Epithelial cell of esophagus (primary cell): ENCODE measurements around the gene CD79A.

ENCODE experiments used
- DNase-seq: peaks from one replicate; pipeline ENCODE4 v3.0.0; 2010; ENCODE audit warnings: low read depth
- H3K4me3 ChIP-seq: 2 replicates; pipeline ENCODE4 v1.5.1; 2011; ENCODE audit warnings: mild to moderate bottlenecking, low read length, control low read depth
- CTCF ChIP-seq: IDR thresholded peaks from 2 replicates; pipeline ENCODE4 v1.5.1; 2011; ENCODE audit warnings: low read depth, mild to moderate bottlenecking, low read length, control low read depth, inconsistent platforms; ENCODE audit not compliant: insufficient read depth; ENCODE audit errors: missing control alignments

Gene CD79A

DNA sequence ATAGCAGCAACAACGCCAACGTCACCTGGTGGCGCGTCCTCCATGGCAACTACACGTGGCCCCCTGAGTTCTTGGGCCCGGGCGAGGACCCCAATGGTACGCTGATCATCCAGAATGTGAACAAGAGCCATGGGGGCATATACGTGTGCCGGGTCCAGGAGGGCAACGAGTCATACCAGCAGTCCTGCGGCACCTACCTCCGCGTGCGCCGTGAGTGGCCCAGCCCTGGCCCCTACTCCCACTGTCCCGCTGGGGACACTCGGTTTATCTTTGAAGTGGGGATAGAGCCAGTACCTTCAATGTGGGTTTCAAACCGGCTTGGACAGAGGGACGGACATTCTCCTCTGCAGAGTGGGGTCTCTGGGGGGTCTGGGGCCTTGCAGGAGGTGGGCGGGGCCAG, 2.0 kb downstream of the CD79A start:
- H3K4me3 ChIP-seq = no peak overlapping the region
- TF ChIP-seq CTCF = no peak
- DNase-seq = no peak

DNA sequence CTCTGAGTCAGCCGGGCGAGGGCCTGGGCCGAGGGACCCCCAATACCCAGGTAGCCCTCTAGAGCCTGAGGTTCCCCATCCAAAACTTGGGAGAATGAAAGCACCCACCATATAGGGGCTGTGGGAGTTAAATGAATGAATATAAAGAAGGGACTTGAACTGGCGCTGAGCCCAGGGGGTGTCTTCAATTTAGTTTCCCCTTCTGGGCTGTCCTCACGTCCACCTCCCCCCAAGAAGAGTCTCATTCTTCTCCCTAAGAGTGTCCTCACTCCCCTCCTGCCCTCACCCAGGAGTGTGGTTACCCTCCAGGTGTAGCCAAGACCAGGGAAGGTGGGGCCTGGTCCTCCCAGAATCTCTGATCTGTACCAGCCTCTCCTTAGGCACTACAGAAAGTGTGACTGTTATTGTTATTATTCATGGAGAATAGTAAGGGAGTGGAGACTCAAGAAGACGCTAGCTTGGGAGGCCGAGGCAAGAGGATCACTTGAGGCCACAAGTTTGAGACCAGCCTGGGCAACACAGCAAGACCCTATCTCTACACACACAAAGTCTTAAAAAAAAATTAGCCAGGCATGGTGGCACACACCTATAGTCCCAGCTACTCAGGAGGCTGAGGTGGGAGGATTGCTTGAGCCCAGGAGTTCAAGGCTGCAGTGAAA, 2.7 kb downstream of the CD79A start:
- no peak overlapping the region for H3K4me3 ChIP-seq
- no peak for DNase-seq
- no peak for TF ChIP-seq CTCF

GRCh38 chr19:41880329-41880708, 3.2 kb downstream of the CD79A start:
- TF ChIP-seq CTCF = no peak
- no peak overlapping the region for H3K4me3 ChIP-seq
- DNase-seq = no peak

- DNase-seq = peak; percentile 44
- no peak for TF ChIP-seq CTCF
- H3K4me3 ChIP-seq = peak within 1 kb of the TSS; percentile 97
Measured at GRCh38 chr19:41882568-41883462, 5.7 kb downstream of the CD79A start, which contains the start of gene ARHGEF1. Gene ARHGEF1 (plus strand): TSS chr19:41883184. CDS start chr19:41888083, 4,899 bp downstream.

- no peak for DNase-seq
- no peak for TF ChIP-seq CTCF
- peak overlapping the region; percentile 97 for H3K4me3 ChIP-seq
Measured at GRCh38 chr19:41883463-41883820, 6.4 kb downstream of the CD79A start.

DNA sequence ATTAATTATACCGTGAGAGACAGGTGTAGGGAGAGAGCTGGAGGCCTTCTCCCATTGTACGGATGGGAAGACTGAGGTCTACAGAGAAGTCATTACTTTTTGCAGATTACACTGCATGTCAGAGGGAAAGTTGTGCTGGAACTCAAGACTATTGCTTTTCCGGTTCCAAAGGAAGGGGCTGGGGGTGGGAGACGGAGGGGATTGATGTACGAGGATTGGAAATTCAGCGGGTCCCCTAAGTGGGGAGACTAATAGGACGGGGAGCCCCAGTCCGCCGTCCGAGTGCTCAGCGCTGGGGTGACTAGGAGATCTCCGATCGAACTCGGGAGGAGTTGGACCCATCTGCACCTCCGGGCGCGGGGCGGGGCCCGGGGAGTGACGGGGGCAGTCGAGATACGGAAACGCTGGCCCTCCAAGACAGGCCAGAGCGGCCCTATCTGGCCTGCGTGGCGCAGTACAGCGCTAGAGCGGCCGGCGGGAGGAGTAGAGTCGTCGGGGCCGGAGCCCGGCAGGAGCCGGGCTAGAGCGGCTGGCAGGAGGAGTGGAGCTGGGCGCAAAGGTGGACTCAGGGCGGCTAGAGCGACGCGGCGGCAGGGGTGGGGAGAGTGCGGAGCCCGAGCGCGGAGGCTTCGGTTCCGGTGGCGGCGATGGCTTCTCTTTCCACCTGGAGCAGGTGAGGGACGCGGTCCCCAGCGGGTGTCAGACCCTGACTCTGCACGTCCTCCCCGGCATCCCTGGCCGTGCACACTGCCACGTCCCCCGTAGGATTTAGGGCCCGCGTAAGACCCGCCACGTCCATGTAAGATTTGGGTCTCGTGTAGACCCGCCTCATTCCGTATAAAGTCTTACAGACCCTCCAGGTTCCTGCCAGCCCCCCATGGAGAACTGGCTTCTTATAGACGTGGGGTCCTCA, 7.0 kb downstream of the CD79A start:
- TF ChIP-seq CTCF = no peak
- peak; percentile 98 for DNase-seq
- peak overlapping the region; percentile 97 for H3K4me3 ChIP-seq
